Stomach smooth muscle (tissue), 2 donors: ENCODE data around the gene DNAJC30.
"Not testable (repeated sequence)": the region's sequence is repeated elsewhere in the genome, so short reads cannot be mapped to it uniquely, and the experiment has no call there.

ENCODE experiments used
- H3K27ac ChIP-seq: one replicate; pipeline ENCODE4 v1.7.0; 2013; ENCODE audit warnings: mild to moderate bottlenecking, low read length, inconsistent platforms
- H3K27me3 ChIP-seq, 2 donors: one replicate each; pipeline ENCODE4 v1.7.0; 2013; ENCODE audit warnings: low read length in 2 of 2; ENCODE audit not compliant: insufficient read depth in 2 of 2, control insufficient read depth in 1 of 2
- H3K36me3 ChIP-seq, 2 donors: one replicate each; pipeline ENCODE4 v1.7.0; 2013; ENCODE audit warnings: low read length in 2 of 2; ENCODE audit not compliant: control insufficient read depth in 2 of 2, insufficient read depth in 2 of 2
- H3K4me1 ChIP-seq: one replicate; pipeline ENCODE4 v1.7.0; 2013; ENCODE audit warnings: low read length; ENCODE audit not compliant: control insufficient read depth, insufficient read depth
- H3K4me3 ChIP-seq, 2 donors: one replicate each; pipeline ENCODE4 v1.7.0; 2013; ENCODE audit warnings: low read length in 2 of 2
- H3K9ac ChIP-seq, 2 donors: one replicate each; pipeline ENCODE4 v1.7.0; 2013; ENCODE audit warnings: low read length in 2 of 2, mild to moderate bottlenecking in 1 of 2
- H3K9me3 ChIP-seq, 2 donors: one replicate each; pipeline ENCODE4 v1.7.0; 2013; ENCODE audit warnings: low read length in 2 of 2; ENCODE audit not compliant: control insufficient read depth in 2 of 2
- donor health status: healthy.
- donor health status: Pancreatic carcinoma.

The DNAJC30 gene

DNA sequence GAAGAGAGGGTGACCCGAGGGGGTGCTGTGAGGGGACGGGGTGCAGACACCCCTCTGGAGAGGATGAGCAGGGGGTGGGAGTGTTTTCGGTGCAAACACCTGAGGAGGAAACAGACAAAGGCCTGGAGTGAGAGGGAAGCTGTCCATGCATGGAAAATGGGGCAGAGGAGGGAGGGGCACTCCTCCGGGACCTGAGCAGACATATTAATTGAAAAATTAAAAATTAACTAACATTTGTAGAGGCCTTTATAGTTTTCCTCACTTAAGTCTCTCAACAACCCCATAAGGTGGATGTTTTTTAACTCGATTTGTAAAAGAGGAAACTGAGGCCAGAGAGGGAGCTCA, 14.4 kb downstream of the DNAJC30 start:
- Histone ChIP-seq H3K9me3 (no peaks in the 10 kb centered on the region), H3K4me3 (peak overlapping the region; percentile 57 to 74), H3K27me3 (peaks cover 4 to 5% of the 10 kb centered on the region in 2 donors), H3K9ac (peak overlapping the region; percentile 51 to 58), H3K27ac (no peak overlapping the region), H3K4me1 (peaks cover 11% of the 10 kb centered on the region), H3K36me3 (no peaks in the 10 kb centered on the region)

DNA sequence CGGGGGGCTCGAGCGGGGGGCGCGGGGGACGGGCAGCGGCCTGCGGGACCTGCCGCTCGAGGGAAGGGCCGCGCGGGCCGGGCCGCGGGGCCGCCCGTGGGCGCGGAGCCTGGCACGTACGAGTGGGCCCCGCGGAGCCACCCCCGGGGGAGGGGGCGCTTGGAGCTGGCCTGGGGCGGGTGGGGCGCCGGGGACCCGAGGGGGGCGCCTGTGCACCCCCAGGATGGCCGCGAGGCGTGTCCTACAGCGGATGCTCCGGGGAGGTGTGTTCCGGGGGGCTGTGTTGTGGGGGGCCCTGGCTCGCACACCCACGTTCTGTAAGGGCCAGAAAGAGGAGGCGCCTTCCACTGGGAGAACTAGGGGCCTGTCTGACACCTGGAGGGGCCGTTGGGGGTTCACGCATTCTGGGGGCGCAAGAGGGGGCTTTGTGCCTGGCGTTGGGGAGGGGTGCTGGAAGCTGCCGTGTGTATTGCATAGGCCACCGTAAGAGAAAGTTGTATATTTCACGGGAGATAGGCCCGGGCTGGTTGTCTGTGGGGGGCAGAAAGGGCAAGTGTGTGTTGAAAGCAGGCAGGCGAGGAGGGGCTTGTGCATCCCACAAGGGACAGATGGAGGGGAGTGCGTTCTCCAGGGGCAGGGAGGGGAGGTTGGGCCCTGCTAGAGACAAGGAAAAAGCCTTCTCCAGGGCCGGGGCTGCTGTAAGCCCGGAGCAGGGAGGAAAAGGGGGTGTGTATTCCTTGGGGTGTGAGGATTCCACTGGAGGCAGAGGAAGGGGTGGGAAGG, 15.0 kb downstream of the DNAJC30 start:
- H3K27me3 ChIP-seq, result peaks cover 4 to 5% of the 10 kb centered on the region in 2 donors
- H3K9me3 ChIP-seq, result no peaks in the 10 kb centered on the region
- peak overlapping the region; percentile 57 to 74 for H3K4me3 ChIP-seq
- H3K4me1 ChIP-seq, result peaks cover 11% of the 10 kb centered on the region
- no peak overlapping the region for H3K27ac ChIP-seq
- H3K36me3 ChIP-seq, result no peaks in the 10 kb centered on the region
- peak overlapping the region; percentile 51 to 58 for H3K9ac ChIP-seq

DNA sequence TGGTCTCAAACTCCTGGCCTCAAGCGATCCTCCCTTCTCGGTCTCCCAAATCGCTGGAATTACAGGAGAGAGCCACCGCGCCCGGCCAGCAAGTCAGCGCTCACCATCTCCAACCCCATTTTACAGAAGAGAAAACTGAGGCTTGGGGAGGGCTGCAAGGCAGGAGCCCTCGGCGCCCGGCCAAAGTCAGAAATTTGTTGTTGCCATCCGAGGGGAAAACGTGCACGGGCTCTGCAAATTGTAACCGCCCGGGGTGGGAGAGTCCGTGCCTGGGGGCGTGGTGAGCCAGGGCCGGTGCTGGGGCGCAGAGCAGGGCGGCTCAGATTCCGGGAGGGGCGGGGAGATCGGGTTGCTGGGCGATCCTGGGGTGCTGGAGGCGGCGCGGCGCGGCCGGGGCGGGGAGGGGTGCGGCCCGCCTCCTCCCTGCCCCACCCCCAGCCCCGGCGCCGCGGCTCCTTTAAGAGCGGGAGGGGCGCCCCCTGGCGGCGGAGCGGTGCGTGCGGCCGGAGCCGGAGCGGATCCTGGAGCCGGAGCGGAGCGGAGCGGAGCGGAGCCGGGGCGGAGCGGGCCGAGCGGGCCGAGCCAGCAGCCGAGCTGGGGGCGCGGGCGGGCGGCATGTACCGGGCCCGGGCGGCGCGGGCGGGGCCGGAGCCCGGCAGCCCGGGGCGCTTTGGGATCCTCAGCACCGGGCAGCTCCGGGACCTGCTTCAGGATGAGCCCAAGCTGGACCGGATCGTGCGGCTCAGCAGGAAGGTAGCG, 15.7 kb downstream of the DNAJC30 start, which contains the start of gene VPS37D:
TSS of gene VPS37D (plus strand) at position 488 of the 759 bp plus-strand sequence. CDS start at position 616, 128 bp downstream.
- Histone ChIP-seq H3K27ac (no peak within 1 kb of the TSS), H3K27me3 (peaks cover 4 to 5% of the 10 kb centered on the region in 2 donors), H3K36me3 (no peaks in the 10 kb centered on the region), H3K9me3 (no peaks in the 10 kb centered on the region), H3K4me1 (peaks cover 11% of the 10 kb centered on the region), H3K4me3 (peak within 1 kb of the TSS; percentile 57 to 74), H3K9ac (peak within 1 kb of the TSS; percentile 51 to 58)

DNA sequence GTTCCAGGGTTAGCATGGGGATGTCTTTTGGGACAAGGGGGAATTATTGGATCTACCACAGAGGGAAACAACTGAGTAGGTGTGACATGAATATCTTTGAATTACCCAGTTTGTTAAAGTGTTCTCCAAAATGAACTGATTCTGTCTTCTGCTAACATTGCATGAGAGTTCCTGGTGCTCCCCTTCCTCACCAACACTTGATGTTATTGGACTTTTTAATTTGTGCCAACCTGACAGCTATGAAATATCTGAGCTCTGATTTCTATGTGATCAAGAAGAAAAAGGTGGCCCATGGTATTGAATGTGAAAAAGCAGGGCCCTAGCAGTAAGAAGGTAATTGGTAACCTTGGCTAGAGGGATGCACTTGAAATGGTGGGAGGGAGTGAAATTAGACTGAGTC, 20.2 kb downstream of the DNAJC30 start:
- Histone ChIP-seq H3K4me3 (no peak overlapping the region), H3K27me3 (peaks cover 4 to 7% of the 10 kb centered on the region in 2 donors), H3K9me3 (no peaks in the 10 kb centered on the region), H3K9ac (no peak overlapping the region), H3K4me1 (no peaks in the 10 kb centered on the region), H3K36me3 (no peaks in the 10 kb centered on the region), H3K27ac (no peak overlapping the region)

DNA sequence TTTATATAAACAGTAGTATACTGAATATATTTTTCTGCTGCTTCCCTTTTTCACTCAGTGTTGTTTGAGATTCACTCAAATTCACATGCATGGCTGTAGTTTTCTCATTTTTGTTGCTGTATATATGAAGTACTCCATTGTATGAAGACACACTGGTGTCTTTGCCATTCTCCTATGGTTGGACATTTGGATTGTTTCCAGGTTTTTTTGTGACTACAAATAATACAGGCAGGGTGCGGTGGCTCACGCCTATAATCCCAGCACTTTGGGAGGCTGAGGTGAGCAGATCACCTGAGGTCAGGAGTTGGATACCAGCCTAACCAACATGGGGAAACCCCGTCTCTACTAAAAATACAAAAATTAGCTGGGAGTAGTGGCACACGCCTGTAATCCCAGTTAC, 22.7 kb downstream of the DNAJC30 start:
- not testable (repeated sequence) for H3K27me3 ChIP-seq, H3K27ac ChIP-seq, H3K9me3 ChIP-seq, H3K4me1 ChIP-seq, H3K36me3 ChIP-seq, H3K9ac ChIP-seq, H3K4me3 ChIP-seq

DNA sequence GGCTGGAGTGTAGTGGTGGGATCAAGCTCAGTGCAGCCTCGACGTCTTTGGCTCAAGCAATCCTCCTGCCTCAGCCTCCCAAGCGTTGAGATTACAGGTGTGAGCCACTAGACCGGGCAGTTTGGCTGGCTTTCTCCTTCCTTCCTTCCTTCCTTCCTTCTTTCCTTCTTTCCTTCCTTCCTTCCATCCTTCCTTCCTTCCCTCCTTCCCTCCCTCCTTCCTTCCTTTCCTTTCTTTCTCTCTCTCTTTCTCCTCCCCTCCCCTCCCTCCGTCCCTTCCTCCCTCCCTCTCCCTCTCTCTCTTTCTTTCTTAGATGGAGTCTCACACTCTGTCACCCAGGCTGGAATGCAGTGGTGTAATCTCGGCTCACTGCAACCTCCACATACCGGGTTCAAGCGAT, 23.3 kb downstream of the DNAJC30 start:
- no peaks in the 10 kb centered on the region for H3K36me3 ChIP-seq
- H3K9ac ChIP-seq, result no peak overlapping the region
- no peak overlapping the region for H3K4me3 ChIP-seq
- H3K27ac ChIP-seq, result no peak overlapping the region
- H3K9me3 ChIP-seq, result no peaks in the 10 kb centered on the region
- H3K4me1 ChIP-seq, result no peaks in the 10 kb centered on the region
- peaks cover 0 to 2% of the 10 kb centered on the region in 2 donors for H3K27me3 ChIP-seq

DNA sequence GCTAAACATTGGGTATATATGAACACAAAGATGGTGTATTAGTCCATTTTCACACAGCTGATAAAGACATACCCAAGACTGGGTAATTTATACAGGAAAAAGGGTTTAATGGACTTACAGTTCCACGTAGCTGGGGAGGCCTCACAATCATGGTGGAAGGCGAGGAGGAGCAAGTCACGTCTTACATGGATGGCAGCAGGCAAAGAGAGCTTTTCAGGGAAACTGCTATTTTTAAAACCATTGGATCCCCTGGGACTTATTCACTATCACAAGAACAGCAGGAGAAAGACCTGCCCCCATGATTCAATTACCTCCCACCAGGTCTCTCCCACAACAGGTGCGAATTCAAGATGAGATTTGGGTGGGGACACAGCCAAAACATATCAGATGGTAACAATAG, 27.9 kb downstream of the DNAJC30 start:
- H3K9me3 ChIP-seq, H3K4me3 ChIP-seq, H3K9ac ChIP-seq, H3K27ac ChIP-seq, H3K27me3 ChIP-seq, H3K4me1 ChIP-seq, H3K36me3 ChIP-seq: not testable (repeated sequence)

DNA sequence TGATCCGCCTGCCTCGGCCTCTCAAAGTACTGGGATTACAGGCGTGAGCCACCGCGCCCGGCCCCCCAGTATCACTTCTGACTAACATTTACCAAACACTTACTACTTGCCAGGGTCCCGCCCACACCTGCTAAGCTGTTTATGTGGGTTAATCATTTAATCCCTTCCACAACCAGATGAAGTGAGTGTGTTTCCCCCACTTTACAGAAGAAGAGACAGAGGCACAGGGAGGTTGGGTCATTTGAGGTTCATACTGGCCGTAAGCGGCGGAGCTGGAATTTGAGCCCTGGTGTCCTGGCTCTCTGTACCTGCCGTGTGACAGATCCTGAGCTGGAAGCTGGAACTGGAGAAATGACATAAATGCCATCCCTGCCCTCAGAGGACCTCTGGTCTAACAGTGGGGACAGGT, 30.7 kb downstream of the DNAJC30 start:
- no peak overlapping the region for H3K27ac ChIP-seq
- H3K27me3 ChIP-seq, result peaks cover 8 to 19% of the 10 kb centered on the region in 2 donors
- H3K9ac ChIP-seq, result no peak overlapping the region
- no peaks in the 10 kb centered on the region for H3K9me3 ChIP-seq
- H3K36me3 ChIP-seq, result no peaks in the 10 kb centered on the region
- no peak overlapping the region for H3K4me3 ChIP-seq
- H3K4me1 ChIP-seq, result peaks cover 6% of the 10 kb centered on the region

DNA sequence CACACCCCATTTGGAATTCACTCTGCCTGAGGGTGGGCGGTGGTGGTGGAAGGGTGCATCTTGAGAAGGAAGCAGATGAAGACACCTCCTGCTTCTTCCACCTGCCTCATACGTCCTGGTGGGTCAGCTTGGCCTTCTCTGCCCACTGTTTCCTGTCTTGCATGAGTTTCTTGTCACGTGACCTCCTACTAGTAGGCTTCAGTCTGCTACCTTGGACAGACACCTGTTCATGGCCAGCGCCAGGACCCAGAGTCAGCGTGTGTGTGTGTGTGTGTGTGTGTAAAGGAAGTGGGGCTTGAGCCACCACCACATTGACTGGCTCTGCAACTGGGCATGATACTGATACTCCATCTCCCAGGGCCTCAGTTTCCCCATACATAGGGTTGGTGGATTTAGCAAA, 32.7 kb downstream of the DNAJC30 start:
- Histone ChIP-seq H3K27me3 (peaks cover 24 to 29% of the 10 kb centered on the region in 2 donors), H3K4me3 (no peak overlapping the region), H3K27ac (no peak overlapping the region)

DNA sequence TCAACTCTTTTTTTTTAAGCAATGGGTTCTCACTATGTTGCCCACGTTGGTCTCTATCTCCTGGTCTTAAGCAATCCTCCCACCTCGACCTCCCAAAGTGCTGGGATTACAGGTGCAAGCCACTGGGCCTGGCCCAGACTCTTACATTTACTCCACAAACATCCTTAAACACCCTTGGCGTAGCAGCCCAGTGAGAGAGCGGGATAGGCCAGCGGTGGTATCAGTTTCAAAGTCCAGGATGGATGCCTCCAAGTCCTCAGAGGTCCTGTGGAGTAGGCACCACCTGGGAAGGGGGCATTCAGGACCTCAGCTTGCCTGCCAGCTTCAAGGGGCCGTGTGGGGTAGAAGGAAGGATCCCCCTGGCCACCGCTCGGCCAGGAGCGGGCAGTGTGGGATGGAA, 33.7 kb downstream of the DNAJC30 start:
- Histone ChIP-seq H3K27ac (no peak overlapping the region), H3K4me3 (no peak overlapping the region), H3K36me3 (no peaks in the 10 kb centered on the region), H3K9ac (no peak overlapping the region), H3K27me3 (peaks cover 28 to 29% of the 10 kb centered on the region in 2 donors), H3K9me3 (no peaks in the 10 kb centered on the region), H3K4me1 (peaks cover 8% of the 10 kb centered on the region)

More for the DNA sequence above, 32.7 kb downstream of the DNAJC30 start:
- Histone ChIP-seq H3K36me3 (no peaks in the 10 kb centered on the region), H3K9ac (no peak overlapping the region), H3K9me3 (no peaks in the 10 kb centered on the region), H3K4me1 (peaks cover 8% of the 10 kb centered on the region)
